Endodermal cell (in vitro differentiated cells): ENCODE results near the gene LYST. TPM values are rescaled to one million over a fixed set of nuclear protein-coding genes. Genes with fewer than 3 reads are reported as not detected.

Source experiments
- DNase-seq: peaks from one replicate; pipeline ENCODE4 v3.0.0-alpha.2; 2017
- H3K27ac ChIP-seq: 2 replicates; pipeline ENCODE4 v1.5.1; 2013; ENCODE audit warnings: mild to moderate bottlenecking, low read depth, low read length, moderate library complexity
- H3K27me3 ChIP-seq: 2 replicates; pipeline ENCODE4 v1.6.1; 2013; ENCODE audit warnings: mild to moderate bottlenecking, low read length, moderate library complexity; ENCODE audit not compliant: insufficient read depth, control insufficient read depth, poor library complexity, severe bottlenecking
- H3K36me3 ChIP-seq: 2 replicates; pipeline ENCODE4 v1.7.0; 2013; ENCODE audit warnings: mild to moderate bottlenecking, low read length, moderate library complexity; ENCODE audit not compliant: control insufficient read depth, insufficient read depth
- H3K4me1 ChIP-seq: one replicate; pipeline ENCODE4 v1.7.0; 2013; ENCODE audit warnings: low read length; ENCODE audit not compliant: control insufficient read depth, insufficient read depth
- H3K4me3 ChIP-seq: 2 replicates; pipeline ENCODE4 v1.5.1; 2013; ENCODE audit warnings: mild to moderate bottlenecking, low read length, moderate library complexity
- H3K9ac ChIP-seq: 2 replicates; pipeline ENCODE4 v1.6.1; 2013; ENCODE audit warnings: mild to moderate bottlenecking, low read length, moderate library complexity; ENCODE audit not compliant: poor library complexity, severe bottlenecking; ENCODE audit errors: extremely low read depth
- H3K9me3 ChIP-seq: 2 replicates; pipeline ENCODE4 v1.6.1; 2013; ENCODE audit warnings: mild to moderate bottlenecking, low read length, moderate library complexity; ENCODE audit not compliant: control insufficient read depth
- H3K27ac Mint-ChIP-seq: 2 replicates; pipeline ENCODE4 v1.8.0; 2020; ENCODE audit warnings: mixed read lengths
- H3K27me3 Mint-ChIP-seq: 2 replicates; pipeline ENCODE4 v1.8.0; 2021; ENCODE audit warnings: mild to moderate bottlenecking, mixed read lengths; ENCODE audit not compliant: insufficient read depth
- H3K36me3 Mint-ChIP-seq: 2 replicates; pipeline ENCODE4 v1.8.0; 2020; ENCODE audit warnings: low read depth, mixed read lengths
- H3K4me1 Mint-ChIP-seq: 2 replicates; pipeline ENCODE4 v1.8.0; 2020; ENCODE audit warnings: mixed read lengths
- H3K4me3 Mint-ChIP-seq: 2 replicates; pipeline ENCODE4 v1.8.0; 2020; ENCODE audit warnings: mild to moderate bottlenecking, moderate library complexity, mixed read lengths
- H3K9me3 Mint-ChIP-seq: 2 replicates; pipeline ENCODE4 v1.8.0; 2020; ENCODE audit warnings: mild to moderate bottlenecking, mixed read lengths
- CTCF ChIP-seq: fragments of 200-600 bp; sonication (generic); conservative IDR thresholded peaks from 2 replicates; pipeline ENCODE4 v1.5.0; 2021; ENCODE audit warnings: antibody characterized with exemption, mild to moderate bottlenecking
- WGBS, 2 experiments: methylation state at CpG; one replicate each; pipeline versions ENCODE4 v1.1.5 to v1.1.7; 2013; ENCODE audit warnings: missing lambda C conversion rate in 2 of 2, mixed read lengths in 1 of 2; ENCODE audit not compliant: insufficient coverage in 1 of 2, insufficient read length in 1 of 2; 5-methylcytosine and 5-hydroxymethylcytosine counted together
- total RNA-seq, 2 donors: library from RNA; stranded (reverse); fragmentation: NEBNext Ultra II Directional in 1 of 2; extraction: Animal tissue kit (Norgen Biotek cat#: 25700) in 1 of 2; gene quantifications; 2 replicates in 1 of 2; 3 replicates in 1 of 2; pipeline ENCODE4 v1.2.1, GENCODE V29; 2021

The LYST gene
- total RNA-seq, 2 donors from 2014 or later = 2.5 to 6.8 TPM

- no peaks in the 10 kb centered on the region for H3K36me3 ChIP-seq
- H3K27ac ChIP-seq = no peak overlapping the region
- no peaks in the 10 kb centered on the region for H3K27me3 Mint-ChIP-seq
- no peak for DNase-seq
- no peaks in the 10 kb centered on the region for H3K9me3 Mint-ChIP-seq
- H3K27ac Mint-ChIP-seq = no peak overlapping the region
- no peak overlapping the region for H3K4me3 Mint-ChIP-seq
- no peaks in the 10 kb centered on the region for H3K36me3 Mint-ChIP-seq
- no peaks in the 10 kb centered on the region for H3K9me3 ChIP-seq
- peaks cover 9% of the 10 kb centered on the region for H3K4me1 Mint-ChIP-seq
- H3K4me3 ChIP-seq = no peak overlapping the region
- WGBS, 2 experiments = 100% methylated on average over 2 of the region's 4 CpGs; no CpG with 5 or more reads in 1 of the 2 experiments
- no peak overlapping the region for H3K9ac ChIP-seq
- no peaks in the 10 kb centered on the region for H3K4me1 ChIP-seq
- no peaks in the 10 kb centered on the region for H3K27me3 ChIP-seq
- TF ChIP-seq CTCF = no peak
These were observed 177.3 kb downstream of the LYST start for GRCh38 chr1:235689356-235689755.

GRCh38 chr1:235688096-235688495, 178.6 kb downstream of the LYST start:
- Mint-ChIP-seq H3K27me3 (no peaks in the 10 kb centered on the region), H3K4me1 (peaks cover 20% of the 10 kb centered on the region), H3K9me3 (no peaks in the 10 kb centered on the region), H3K4me3 (no peak overlapping the region), H3K27ac (no peak overlapping the region), H3K36me3 (no peaks in the 10 kb centered on the region)
- Histone ChIP-seq H3K27me3 (no peaks in the 10 kb centered on the region), H3K4me1 (peaks cover 8% of the 10 kb centered on the region), H3K9me3 (no peaks in the 10 kb centered on the region), H3K36me3 (no peaks in the 10 kb centered on the region), H3K4me3 (no peak overlapping the region), H3K27ac (no peak overlapping the region), H3K9ac (no peak overlapping the region)
- TF ChIP-seq CTCF = no peak
- DNase-seq = no peak
- WGBS, 2 experiments = 91 to 100% methylated on average over 2 to 3 of the region's 3 CpGs

GRCh38 chr1:235683653-235684052, 183.1 kb downstream of the LYST start:
- no peak overlapping the region for H3K4me3 Mint-ChIP-seq
- DNase-seq = no peak
- Histone ChIP-seq H3K9ac (no peak overlapping the region), H3K36me3 (no peaks in the 10 kb centered on the region), H3K4me1 (peaks cover 13% of the 10 kb centered on the region), H3K4me3 (no peak overlapping the region), H3K9me3 (no peaks in the 10 kb centered on the region), H3K27me3 (no peaks in the 10 kb centered on the region), H3K27ac (no peak overlapping the region)
- no peaks in the 10 kb centered on the region for H3K27me3 Mint-ChIP-seq
- 67% methylated on average over 1 of the region's 1 CpG; no CpG with 5 or more reads in 1 of the 2 experiments for WGBS, 2 experiments
- H3K4me1 Mint-ChIP-seq = peaks cover 41% of the 10 kb centered on the region
- H3K36me3 Mint-ChIP-seq = no peaks in the 10 kb centered on the region
- peak overlapping the region; percentile 22 for H3K27ac Mint-ChIP-seq
- TF ChIP-seq CTCF = no peak
- no peaks in the 10 kb centered on the region for H3K9me3 Mint-ChIP-seq
